Activated naive CD4-positive, alpha-beta T cell treated with anti-CD3 and anti-CD28 coated beads, Interleukin-2, amount 10 ng/mL, durations not matched to agents 7 days and 5 days (primary cell): ENCODE data around the gene ID3.
A peak's percentile ranks its signal among the peaks of the same experiment; 100 is the strongest.

Source experiments
- CTCF ChIA-PET: fragments of 350-600 bp; sonication (Branson Sonifier 250); formaldehyde crosslinking; loops from one replicate; lab custom pipeline; 2021; ENCODE audit warnings: antibody characterized with exemption; lab: Charles Lee
- DNase-seq: peaks from one replicate; pipeline ENCODE4 v3.0.0-alpha.2; 2020
- H3K27ac Mint-ChIP-seq: one replicate; pipeline ENCODE4 v1.8.0; 2021; ENCODE audit warnings: mild to moderate bottlenecking, moderate library complexity, mixed read lengths
- H3K27me3 Mint-ChIP-seq: one replicate; pipeline ENCODE4 v1.8.0; 2021; ENCODE audit warnings: mild to moderate bottlenecking, mixed read lengths
- H3K36me3 Mint-ChIP-seq: one replicate; pipeline ENCODE4 v1.8.0; 2021; ENCODE audit warnings: mixed read lengths
- H3K4me1 Mint-ChIP-seq: one replicate; pipeline ENCODE4 v1.8.0; 2021; ENCODE audit warnings: mixed read lengths
- H3K4me3 Mint-ChIP-seq: one replicate; pipeline ENCODE4 v1.8.0; 2021; ENCODE audit warnings: mild to moderate bottlenecking, moderate library complexity, mixed read lengths
- H3K9me3 Mint-ChIP-seq: one replicate; pipeline ENCODE4 v1.8.0; 2021; ENCODE audit warnings: mixed read lengths

ID3 gene

GRCh38 chr1:23527900-23528249 lies 31.4 kb downstream of the ID3 start:
- CTCF ChIA-PET: interaction anchor here (0.7 to 10.9 kb wide), 13 partner anchors 10 to 109 kb away, joined by 3 to 137 read pairs (median 4); no protein-coding TSS in a partner anchor
- no peak for DNase-seq
- Mint-ChIP-seq H3K27me3 (no peaks in the 10 kb centered on the region), H3K4me3 (peak overlapping the region; percentile 95), H3K27ac (peak overlapping the region; percentile 96), H3K9me3 (no peaks in the 10 kb centered on the region), H3K36me3 (peaks cover 43% of the 10 kb centered on the region), H3K4me1 (peaks cover 81% of the 10 kb centered on the region)

DNA sequence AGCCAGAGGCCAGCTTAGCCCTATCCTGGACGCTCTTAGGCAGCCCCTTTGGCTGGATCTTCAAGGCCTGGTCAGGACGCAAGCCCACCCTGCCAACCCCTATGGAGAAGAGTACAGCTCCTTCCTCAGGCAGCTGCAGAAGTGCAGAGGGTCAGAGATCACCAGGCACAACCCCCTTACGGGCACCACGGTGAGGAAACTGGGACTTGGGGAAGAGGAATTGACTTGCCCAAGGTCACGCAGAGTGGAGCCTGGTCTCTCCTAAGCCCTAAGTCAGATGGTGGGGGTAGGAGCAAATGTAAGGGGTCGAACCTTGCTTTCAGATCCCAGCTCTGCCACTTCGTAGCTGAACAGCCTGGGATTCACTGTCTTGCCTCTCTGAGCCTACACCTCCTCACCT lies 31.9 kb downstream of the ID3 start:
- Mint-ChIP-seq H3K36me3 (peaks cover 48% of the 10 kb centered on the region), H3K4me1 (peaks cover 82% of the 10 kb centered on the region), H3K27ac (peak overlapping the region; percentile 96), H3K9me3 (no peaks in the 10 kb centered on the region), H3K4me3 (peak overlapping the region; percentile 95), H3K27me3 (no peaks in the 10 kb centered on the region)
- DNase-seq: no peak
- CTCF ChIA-PET: interaction anchor here (1.2 to 10.9 kb wide), 8 partner anchors 10 to 107 kb away, joined by 3 to 137 read pairs (median 5); no protein-coding TSS in a partner anchor

DNA sequence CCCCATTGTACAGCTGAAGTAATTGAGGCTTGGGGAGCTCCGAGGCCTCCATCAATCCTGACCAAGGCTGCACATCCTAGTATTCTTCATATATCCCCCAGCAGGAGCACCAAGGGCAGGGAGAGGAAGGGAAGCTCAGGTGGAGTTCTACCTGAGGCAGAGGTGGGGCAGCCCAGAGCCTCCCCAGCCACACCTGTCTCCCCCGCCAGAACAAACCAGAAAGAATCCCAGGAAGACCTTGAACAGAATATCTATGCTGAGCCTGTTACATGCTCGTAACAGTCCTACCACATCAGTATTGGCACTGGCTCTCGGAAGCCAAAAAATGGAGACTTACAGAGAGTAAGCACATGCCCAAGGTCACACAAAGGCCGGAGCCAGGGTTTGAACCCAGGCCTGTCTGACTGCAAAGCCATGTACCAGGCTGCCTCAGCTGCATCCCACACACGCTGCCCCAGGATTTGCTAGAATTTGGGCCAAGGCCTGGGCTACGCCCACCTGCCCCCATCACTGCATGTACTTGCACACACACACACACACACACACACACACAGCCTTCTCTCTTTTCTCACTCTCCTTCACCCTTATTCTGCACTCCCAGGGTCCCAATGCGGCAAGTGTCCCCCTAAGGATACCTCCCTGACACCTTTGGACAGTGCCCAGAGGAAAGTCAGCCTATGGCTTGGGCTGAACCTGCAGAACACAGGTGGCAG lies 32.8 kb downstream of the ID3 start:
- CTCF ChIA-PET: interaction anchor here (0.9 to 10.9 kb wide), 6 partner anchors 13 to 111 kb away, joined by 3 to 137 read pairs (median 9); no protein-coding TSS in a partner anchor
- no peak for DNase-seq
- Mint-ChIP-seq H3K4me1 (peaks cover 82% of the 10 kb centered on the region), H3K27ac (peak overlapping the region; percentile 96), H3K4me3 (peak overlapping the region; percentile 95), H3K9me3 (no peaks in the 10 kb centered on the region), H3K36me3 (peaks cover 57% of the 10 kb centered on the region), H3K27me3 (no peaks in the 10 kb centered on the region)

DNA sequence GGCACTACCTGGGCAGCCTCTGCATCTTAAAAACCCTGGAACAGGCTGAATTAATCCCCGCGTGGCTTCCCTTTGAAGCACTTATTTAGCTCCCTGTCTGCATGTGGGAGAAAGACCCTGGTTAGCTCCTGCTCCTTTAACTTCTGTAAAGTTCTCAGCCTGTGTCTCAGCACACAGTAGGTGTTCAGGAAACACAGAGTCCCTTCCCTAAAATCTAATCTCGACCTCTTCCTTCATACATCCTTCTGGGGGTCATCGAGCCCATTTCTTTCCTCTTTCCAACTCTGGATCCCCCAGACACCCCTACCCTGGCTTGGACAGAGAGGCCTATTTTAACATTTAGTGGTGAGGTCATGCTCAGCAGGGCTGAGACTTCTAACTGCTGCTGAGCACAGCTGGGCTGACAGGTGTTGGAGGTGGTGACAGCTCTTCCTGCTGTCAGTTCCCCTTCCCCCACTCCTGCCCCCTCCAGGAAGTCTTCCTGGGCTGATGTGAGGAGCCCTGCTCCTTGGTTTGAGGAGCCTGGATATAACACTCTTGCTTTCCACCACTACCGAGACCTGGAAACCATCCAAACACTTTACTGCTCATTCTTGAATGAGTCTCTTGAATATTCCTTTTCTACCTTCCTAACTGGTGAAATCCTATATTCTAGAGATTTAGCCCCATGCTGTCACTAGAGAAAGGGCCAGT lies 33.6 kb downstream of the ID3 start:
- Mint-ChIP-seq H3K27me3 (no peaks in the 10 kb centered on the region), H3K36me3 (peaks cover 62% of the 10 kb centered on the region), H3K4me1 (peaks cover 78% of the 10 kb centered on the region), H3K9me3 (no peaks in the 10 kb centered on the region), H3K27ac (peak overlapping the region; percentile 96), H3K4me3 (peak overlapping the region; percentile 66)
- CTCF ChIA-PET: interaction anchor here (0.9 to 10.9 kb wide), 5 partner anchors 14 to 111 kb away, joined by 3 to 137 read pairs (median 15); no protein-coding TSS in a partner anchor
- peak; percentile 62 for DNase-seq

GRCh38 chr1:23524716-23525401 lies 34.4 kb downstream of the ID3 start:
- no peaks in the 10 kb centered on the region for H3K27me3 Mint-ChIP-seq
- DNase-seq: peak; percentile 73
- H3K4me3 Mint-ChIP-seq: peak overlapping the region; percentile 66
- peaks cover 62% of the 10 kb centered on the region for H3K36me3 Mint-ChIP-seq
- H3K4me1 Mint-ChIP-seq: peaks cover 78% of the 10 kb centered on the region
- peak overlapping the region; percentile 96 for H3K27ac Mint-ChIP-seq
- H3K9me3 Mint-ChIP-seq: no peaks in the 10 kb centered on the region
- CTCF ChIA-PET: interaction anchor here (1.1 to 10.9 kb wide), 7 partner anchors 12 to 167 kb away, joined by 3 to 137 read pairs (median 5); partner anchors contain the start of gene RPL11

GRCh38 chr1:23524163-23524562 lies 35.1 kb downstream of the ID3 start:
- no peaks in the 10 kb centered on the region for H3K27me3 Mint-ChIP-seq
- H3K9me3 Mint-ChIP-seq: no peaks in the 10 kb centered on the region
- peaks cover 59% of the 10 kb centered on the region for H3K36me3 Mint-ChIP-seq
- CTCF ChIA-PET: interaction anchor here (1.1 to 10.9 kb wide), 7 partner anchors 13 to 167 kb away, joined by 3 to 137 read pairs (median 5); partner anchors contain the start of gene RPL11
- peaks cover 72% of the 10 kb centered on the region for H3K4me1 Mint-ChIP-seq
- H3K27ac Mint-ChIP-seq: peak overlapping the region; percentile 96
- no peak for DNase-seq
- no peak overlapping the region for H3K4me3 Mint-ChIP-seq

- H3K27ac Mint-ChIP-seq: peak overlapping the region; percentile 69
- peaks cover 54% of the 10 kb centered on the region for H3K4me1 Mint-ChIP-seq
- CTCF ChIA-PET: interaction anchor here (10.9 kb wide), 1 partner anchor 25 kb away, joined by 137 read pairs; no protein-coding TSS in a partner anchor
- no peaks in the 10 kb centered on the region for H3K27me3 Mint-ChIP-seq
- no peaks in the 10 kb centered on the region for H3K9me3 Mint-ChIP-seq
- H3K36me3 Mint-ChIP-seq: peaks cover 61% of the 10 kb centered on the region
- no peak for DNase-seq
- no peak overlapping the region for H3K4me3 Mint-ChIP-seq
These were observed 36.9 kb downstream of the ID3 start for GRCh38 chr1:23522244-23522982.

- Mint-ChIP-seq H3K36me3 (peaks cover 63% of the 10 kb centered on the region), H3K9me3 (no peaks in the 10 kb centered on the region), H3K27ac (peak overlapping the region; percentile 69), H3K4me3 (no peak overlapping the region), H3K4me1 (peaks cover 46% of the 10 kb centered on the region), H3K27me3 (no peaks in the 10 kb centered on the region)
- DNase-seq: peak; percentile 29
- CTCF ChIA-PET: interaction anchor here (0.9 to 3.9 kb wide), 2 partner anchors 10 to 25 kb away, joined by 4 to 18 read pairs; partner anchors contain the start of gene E2F2
These were observed 37.7 kb downstream of the ID3 start for GRCh38 chr1:23521588-23521987.

DNA sequence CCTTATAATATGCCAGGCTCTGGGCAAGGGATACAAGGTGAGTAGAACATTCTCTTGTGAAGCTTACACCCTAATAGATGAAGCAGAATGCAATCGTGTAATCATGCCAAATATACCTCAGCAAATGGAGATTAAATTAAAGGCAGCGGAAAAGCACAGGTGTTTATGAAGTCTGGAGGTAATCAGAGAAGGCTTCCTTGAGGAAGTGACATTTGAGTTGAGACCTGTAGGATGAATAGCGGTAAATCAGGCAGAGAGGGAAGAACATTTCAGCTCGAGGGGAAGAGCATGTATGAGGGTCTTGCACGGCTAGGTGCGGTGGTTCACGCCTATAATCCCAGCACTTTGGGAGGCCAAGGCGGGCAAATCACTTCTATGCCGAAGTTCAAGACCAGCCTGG lies 41.7 kb downstream of the ID3 start:
- Mint-ChIP-seq H3K27me3 (no peaks in the 10 kb centered on the region), H3K9me3 (no peaks in the 10 kb centered on the region), H3K4me1 (peaks cover 15% of the 10 kb centered on the region), H3K36me3 (peaks cover 72% of the 10 kb centered on the region), H3K4me3 (no peak overlapping the region), H3K27ac (no peak overlapping the region)
- no peak for DNase-seq
- CTCF ChIA-PET: interaction anchor here (0.6 to 0.9 kb wide), 2 partner anchors 10 to 22 kb away, joined by 3 to 4 read pairs; no protein-coding TSS in a partner anchor

DNA sequence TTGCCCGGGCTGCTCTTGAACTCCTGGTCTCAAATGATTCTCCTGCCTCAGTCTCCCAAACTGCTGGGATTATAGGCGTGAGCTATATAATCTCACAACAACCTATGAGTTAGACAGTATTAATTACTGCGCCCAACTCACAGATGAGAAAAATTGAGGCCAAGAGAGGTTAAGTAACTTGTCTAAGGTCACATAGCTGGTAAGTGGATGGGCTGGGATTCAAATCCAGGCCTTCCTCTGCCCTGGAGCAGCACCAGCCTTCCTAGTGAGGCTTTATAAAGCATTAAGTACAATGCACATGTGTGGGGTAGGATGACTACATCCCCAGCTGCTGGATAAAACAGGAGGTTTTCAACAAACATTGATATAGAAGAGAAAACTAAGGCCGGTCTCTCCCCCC lies 43.4 kb downstream of the ID3 start:
- no peak overlapping the region for H3K27ac Mint-ChIP-seq
- H3K36me3 Mint-ChIP-seq: peaks cover 69% of the 10 kb centered on the region
- H3K4me3 Mint-ChIP-seq: no peak overlapping the region
- CTCF ChIA-PET: interaction anchor here (1.6 to 1.8 kb wide), 3 partner anchors 15 to 142 kb away, joined by 4 to 7 read pairs (median 4); partner anchors contain the start of gene E2F2
- DNase-seq: no peak
- H3K4me1 Mint-ChIP-seq: peaks cover 2% of the 10 kb centered on the region
- H3K27me3 Mint-ChIP-seq: no peaks in the 10 kb centered on the region
- H3K9me3 Mint-ChIP-seq: no peaks in the 10 kb centered on the region

GRCh38 chr1:23514111-23514679 lies 45.1 kb downstream of the ID3 start:
- Mint-ChIP-seq H3K36me3 (peaks cover 80% of the 10 kb centered on the region), H3K9me3 (no peaks in the 10 kb centered on the region), H3K27me3 (no peaks in the 10 kb centered on the region), H3K27ac (peak overlapping the region; percentile 56), H3K4me3 (no peak overlapping the region), H3K4me1 (peaks cover 2% of the 10 kb centered on the region)
- CTCF ChIA-PET: interaction anchor here (0.8 to 1.8 kb wide), 5 partner anchors 14 to 143 kb away, joined by 3 to 4 read pairs (median 4); partner anchors contain the start of gene E2F2
- no peak for DNase-seq

- H3K27ac Mint-ChIP-seq: peak overlapping the region; percentile 22
- DNase-seq: no peak
- CTCF ChIA-PET: no interaction called here
- H3K4me3 Mint-ChIP-seq: no peak overlapping the region
- peaks cover 2% of the 10 kb centered on the region for H3K4me1 Mint-ChIP-seq
- no peaks in the 10 kb centered on the region for H3K27me3 Mint-ChIP-seq
- peaks cover 60% of the 10 kb centered on the region for H3K36me3 Mint-ChIP-seq
- H3K9me3 Mint-ChIP-seq: no peaks in the 10 kb centered on the region
These were observed 49.4 kb downstream of the ID3 start for GRCh38 chr1:23509896-23510295.
